ENCODE data around the gene FCRLB. TPM values are rescaled to one million over a fixed set of nuclear protein-coding genes. Genes with fewer than 3 reads are reported as not detected.

Gene FCRLB
- total and polyA plus RNA-seq, 9 of the 15 experiments (the other 6 are each of a cell fraction or from before 2014, with no cell fraction given): 0.20 to 4.6 (median 1.3) TPM

DNA sequence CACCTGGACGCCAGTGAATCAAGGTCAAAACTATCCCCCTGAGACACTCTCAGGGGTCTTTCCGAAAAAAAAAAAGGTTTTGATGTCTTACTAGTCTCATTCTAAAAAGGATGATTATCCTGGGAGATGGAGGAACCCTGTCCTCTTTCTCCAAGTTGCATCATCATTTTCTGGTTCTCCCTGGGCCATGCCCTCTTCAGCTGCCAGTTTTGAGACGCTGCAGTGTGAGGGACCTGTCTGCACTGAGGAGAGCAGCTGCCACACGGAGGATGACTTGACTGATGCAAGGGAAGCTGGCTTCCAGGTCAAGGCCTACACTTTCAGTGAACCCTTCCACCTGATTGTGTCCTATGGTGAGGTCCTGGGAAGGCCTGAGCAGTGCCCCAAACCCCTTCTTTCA, 10.8 kb upstream of the FCRLB start (continued):
- no peak for TF ChIP-seq HNRNPLL (IDR thresholded peaks at IDR 0.05; ENCODE audit: low read depth, low read length, poor library complexity, severe bottlenecking)
- TF ChIP-seq, protein P1, sequence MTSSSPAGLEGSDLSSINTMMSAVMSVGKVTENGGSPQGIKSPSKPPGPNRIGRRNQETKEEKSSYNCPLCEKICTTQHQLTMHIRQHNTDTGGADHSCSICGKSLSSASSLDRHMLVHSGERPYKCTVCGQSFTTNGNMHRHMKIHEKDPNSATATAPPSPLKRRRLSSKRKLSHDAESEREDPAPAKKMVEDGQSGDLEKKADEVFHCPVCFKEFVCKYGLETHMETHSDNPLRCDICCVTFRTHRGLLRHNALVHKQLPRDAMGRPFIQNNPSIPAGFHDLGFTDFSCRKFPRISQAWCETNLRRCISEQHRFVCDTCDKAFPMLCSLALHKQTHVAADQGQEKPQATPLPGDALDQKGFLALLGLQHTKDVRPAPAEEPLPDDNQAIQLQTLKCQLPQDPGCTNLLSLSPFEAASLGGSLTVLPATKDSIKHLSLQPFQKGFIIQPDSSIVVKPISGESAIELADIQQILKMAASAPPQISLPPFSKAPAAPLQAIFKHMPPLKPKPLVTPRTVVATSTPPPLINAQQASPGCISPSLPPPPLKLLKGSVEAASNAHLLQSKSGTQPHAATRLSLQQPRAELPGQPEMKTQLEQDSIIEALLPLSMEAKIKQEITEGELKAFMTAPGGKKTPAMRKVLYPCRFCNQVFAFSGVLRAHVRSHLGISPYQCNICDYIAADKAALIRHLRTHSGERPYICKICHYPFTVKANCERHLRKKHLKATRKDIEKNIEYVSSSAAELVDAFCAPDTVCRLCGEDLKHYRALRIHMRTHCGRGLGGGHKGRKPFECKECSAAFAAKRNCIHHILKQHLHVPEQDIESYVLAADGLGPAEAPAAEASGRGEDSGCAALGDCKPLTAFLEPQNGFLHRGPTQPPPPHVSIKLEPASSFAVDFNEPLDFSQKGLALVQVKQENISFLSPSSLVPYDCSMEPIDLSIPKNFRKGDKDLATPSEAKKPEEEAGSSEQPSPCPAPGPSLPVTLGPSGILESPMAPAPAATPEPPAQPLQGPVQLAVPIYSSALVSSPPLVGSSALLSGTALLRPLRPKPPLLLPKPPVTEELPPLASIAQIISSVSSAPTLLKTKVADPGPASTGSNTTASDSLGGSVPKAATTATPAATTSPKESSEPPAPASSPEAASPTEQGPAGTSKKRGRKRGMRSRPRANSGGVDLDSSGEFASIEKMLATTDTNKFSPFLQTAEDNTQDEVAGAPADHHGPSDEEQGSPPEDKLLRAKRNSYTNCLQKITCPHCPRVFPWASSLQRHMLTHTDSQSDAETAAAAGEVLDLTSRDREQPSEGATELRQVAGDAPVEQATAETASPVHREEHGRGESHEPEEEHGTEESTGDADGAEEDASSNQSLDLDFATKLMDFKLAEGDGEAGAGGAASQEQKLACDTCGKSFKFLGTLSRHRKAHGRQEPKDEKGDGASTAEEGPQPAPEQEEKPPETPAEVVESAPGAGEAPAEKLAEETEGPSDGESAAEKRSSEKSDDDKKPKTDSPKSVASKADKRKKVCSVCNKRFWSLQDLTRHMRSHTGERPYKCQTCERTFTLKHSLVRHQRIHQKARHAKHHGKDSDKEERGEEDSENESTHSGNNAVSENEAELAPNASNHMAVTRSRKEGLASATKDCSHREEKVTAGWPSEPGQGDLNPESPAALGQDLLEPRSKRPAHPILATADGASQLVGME (CRISPR knock-in tag; IDR thresholded peaks at IDR 0.05): no peak; the same call in 1 of the 2 replicates
- TF ChIP-seq, protein P2, sequence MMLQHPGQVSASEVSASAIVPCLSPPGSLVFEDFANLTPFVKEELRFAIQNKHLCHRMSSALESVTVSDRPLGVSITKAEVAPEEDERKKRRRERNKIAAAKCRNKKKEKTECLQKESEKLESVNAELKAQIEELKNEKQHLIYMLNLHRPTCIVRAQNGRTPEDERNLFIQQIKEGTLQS (IDR thresholded peaks at IDR 0.05): peak; percentile 88
- TF ChIP-seq, protein P2 (CRISPR knock-in tag; conservative IDR thresholded peaks at IDR 0.05): no peak
- TF ChIP-seq ZSCAN32 (CRISPR knock-in tag; IDR thresholded peaks at IDR 0.05): peak; percentile 57; the same call in 1 of the 2 replicates
- no peak for TF ChIP-seq MTA3 (IDR thresholded peaks at IDR 0.05; ENCODE audit: borderline replicate concordance)

Data from K562 (cell line).